OCI-LY7 (cell line): ENCODE data around the gene TMTC1. TPM values are rescaled to one million over a fixed set of nuclear protein-coding genes. Genes with fewer than 3 reads are reported as not detected.

Experiments used
- BruUV-seq: library from RNA; stranded (reverse); fragments of 400-500 nt; replicated peaks from 2 replicates; lab custom pipeline; 2021; lab: Mats Ljungman, UMichigan
- CTCF ChIA-PET: fragments of 300-600 bp; sonication (Branson Sonifier 250); formaldehyde crosslinking; loops from one replicate; lab custom pipeline; 2022; ENCODE audit warnings: antibody characterized with exemption; ENCODE audit not compliant: unreplicated experiment; lab: Charles Lee
- POLR2A ChIA-PET: fragments of 300-600 bp; sonication (Branson Sonifier 250); formaldehyde crosslinking; loops from one replicate; lab custom pipeline; 2022; ENCODE audit warnings: antibody characterized with exemption; lab: Charles Lee
- DNase-seq: peaks from one replicate; pipeline ENCODE4 v3.0.0-alpha.2; 2015; ENCODE audit warnings: low spot score
- H2AFZ ChIP-seq: fragments of 200-600 bp; sonication (generic), shearing (Covaris generic); 2 replicates; pipeline ENCODE4 v1.6.1; 2014; ENCODE audit warnings: mild to moderate bottlenecking, antibody characterized with exemption, low read length, moderate library complexity
- H3K27ac ChIP-seq: fragments of 200-600 bp; sonication (generic); 2 replicates; pipeline ENCODE4 v1.5.1; 2014; ENCODE audit warnings: mixed run types, low read depth, mild to moderate bottlenecking, moderate library complexity, low read length, inconsistent platforms; ENCODE audit not compliant: poor library complexity, severe bottlenecking
- H3K36me3 ChIP-seq: fragments of 200-600 bp; sonication (generic); 2 replicates; pipeline ENCODE4 v1.6.1; 2014; ENCODE audit warnings: mild to moderate bottlenecking, antibody characterized with exemption, low read length, moderate library complexity, mixed read lengths; ENCODE audit not compliant: insufficient read depth
- H3K4me1 ChIP-seq: fragments of 200-600 bp; sonication (generic); 2 replicates; pipeline ENCODE4 v1.5.1; 2014; ENCODE audit warnings: mild to moderate bottlenecking, low read length; ENCODE audit not compliant: insufficient read depth, poor library complexity, severe bottlenecking
- H3K4me2 ChIP-seq: fragments of 200-600 bp; sonication (generic); 2 replicates; pipeline ENCODE4 v1.6.1; 2014; ENCODE audit warnings: mild to moderate bottlenecking, low read length
- H3K4me3 ChIP-seq: fragments of 200-600 bp; sonication (generic); 2 replicates; pipeline ENCODE4 v1.5.1; 2014; ENCODE audit warnings: mild to moderate bottlenecking, low read depth, low read length; ENCODE audit not compliant: poor library complexity, severe bottlenecking
- H3K79me2 ChIP-seq: fragments of 200-600 bp; sonication (generic); 2 replicates; pipeline ENCODE4 v1.6.1; 2016; ENCODE audit warnings: low read depth, mild to moderate bottlenecking, low read length, moderate library complexity, mixed read lengths; ENCODE audit not compliant: insufficient read depth
- H3K9me2 ChIP-seq: fragments of 200-600 bp; sonication (generic); 2 replicates; pipeline ENCODE4 v1.6.1; 2016; ENCODE audit warnings: mild to moderate bottlenecking, low read length, mixed read lengths; ENCODE audit not compliant: insufficient read depth
- H3K9me3 ChIP-seq: fragments of 200-600 bp; sonication (generic); 2 replicates; pipeline ENCODE4 v1.6.1; 2014; ENCODE audit warnings: mild to moderate bottlenecking, mixed run types, low read length, mixed read lengths
- H4K20me1 ChIP-seq: fragments of 200-600 bp; sonication (generic); 2 replicates; pipeline ENCODE4 v1.6.1; 2014; ENCODE audit warnings: mild to moderate bottlenecking, antibody characterized with exemption, low read length, moderate library complexity, mixed read lengths; ENCODE audit not compliant: insufficient read depth
- CTCF ChIP-seq: fragments of 200-600 bp; sonication (generic); conservative IDR thresholded peaks from 2 replicates; pipeline ENCODE4 v1.5.1; 2014; ENCODE audit warnings: mild to moderate bottlenecking, antibody characterized with exemption, low read length, moderate library complexity, mixed read lengths
- EZH2phosphoT487 ChIP-seq: fragments of 200-600 bp; sonication (generic); IDR thresholded peaks from 2 replicates; pipeline ENCODE4 v1.6.1; 2018; ENCODE audit warnings: low read depth, borderline replicate concordance, mild to moderate bottlenecking, mixed run types, antibody characterized with exemption, low read length, moderate library complexity, mixed read lengths
- intact Hi-C: fragments of 100-400 bp; cut with micrococcal nuclease; formaldehyde crosslinking; loops from one replicate; pipeline ENCODE4 v1.10.0; 2022; ENCODE audit not compliant: unreplicated experiment
- total RNA-seq, 2 experiments: library from RNA; depleted of rRNA in 1 of 2; stranded (reverse); fragments of >200 nt in 1 of 2; shearing (Covaris generic) in 1 of 2; gene quantifications; 2 replicates each; pipeline ENCODE4 v1.2.3, GENCODE V29; 2014 to 2022

The TMTC1 gene
- total RNA-seq, 2 experiments from 2014 or later, result not detected

- H3K36me3 ChIP-seq, result no peaks in the 10 kb centered on the region
- no peak for DNase-seq
- no peaks in the 10 kb centered on the region for H3K9me2 ChIP-seq
- POLR2A ChIA-PET, result interaction anchor here (0.6 to 0.7 kb wide), 2 partner anchors 19 to 263 kb away, joined by 3 read pairs; no protein-coding TSS in a partner anchor
- intact Hi-C loops, result no loop called here
- BruUV-seq, result no TSS peak
- CTCF ChIA-PET, result no interaction called here
- H3K9me3 ChIP-seq, result no peaks in the 10 kb centered on the region
- no peak overlapping the region for H3K4me3 ChIP-seq
- no peak overlapping the region for H3K27ac ChIP-seq
- TF ChIP-seq EZH2phosphoT487, result no peak
- no peak for TF ChIP-seq CTCF
- no peaks in the 10 kb centered on the region for H4K20me1 ChIP-seq
- H3K4me1 ChIP-seq, result no peaks in the 10 kb centered on the region
- H2AFZ ChIP-seq, result no peak overlapping the region
- no peak overlapping the region for H3K4me2 ChIP-seq
- H3K79me2 ChIP-seq, result no peaks in the 10 kb centered on the region
Measured at GRCh38 chr12:29743077-29743476, 40.7 kb downstream of the TMTC1 start.

- DNase-seq, result no peak
- Histone ChIP-seq H3K4me3 (no peak overlapping the region), H3K79me2 (no peaks in the 10 kb centered on the region), H2AFZ (no peak overlapping the region), H3K27ac (no peak overlapping the region), H3K9me3 (no peaks in the 10 kb centered on the region), H3K36me3 (no peaks in the 10 kb centered on the region), H3K4me1 (no peaks in the 10 kb centered on the region), H3K4me2 (no peak overlapping the region), H3K9me2 (no peaks in the 10 kb centered on the region), H4K20me1 (no peaks in the 10 kb centered on the region)
- TF ChIP-seq CTCF, result no peak
- TF ChIP-seq EZH2phosphoT487, result no peak
- intact Hi-C loops, result no loop called here
- ChIA-PET CTCF (no interaction called here), POLR2A (interaction anchor here (0.6 to 0.7 kb wide), 2 partner anchors 18 to 262 kb away, joined by 3 read pairs; no protein-coding TSS in a partner anchor)
- BruUV-seq, result no TSS peak
Measured at GRCh38 chr12:29742646-29743045, 41.1 kb downstream of the TMTC1 start.

GRCh38 chr12:29741342-29742241 is 42.1 kb downstream of the TMTC1 start:
- Histone ChIP-seq H3K4me1 (no peaks in the 10 kb centered on the region), H3K79me2 (no peaks in the 10 kb centered on the region), H3K9me3 (no peaks in the 10 kb centered on the region), H3K4me3 (no peak overlapping the region), H4K20me1 (no peaks in the 10 kb centered on the region), H3K4me2 (no peak overlapping the region), H3K9me2 (no peaks in the 10 kb centered on the region), H2AFZ (no peak overlapping the region), H3K27ac (no peak overlapping the region), H3K36me3 (no peaks in the 10 kb centered on the region)
- ChIA-PET POLR2A (interaction anchor here (0.5 kb wide), 1 partner anchor 1032 kb away, joined by 3 read pairs; no protein-coding TSS in a partner anchor), CTCF (no interaction called here)
- no peak for DNase-seq
- TF ChIP-seq CTCF, result no peak
- TF ChIP-seq EZH2phosphoT487, result no peak
- BruUV-seq, result no TSS peak
- intact Hi-C loops, result no loop called here
